Kidney glomerular epithelial cell (primary cell): ENCODE results near the gene FANCD2.
"Not testable (repeated sequence)": the region's sequence is repeated elsewhere in the genome, so short reads cannot be mapped to it uniquely, and the experiment has no call there.

Experiments
- DNase-seq: peaks from one replicate; lab custom pipeline; 2025; lab: John Stamatoyannopoulos, UW

The FANCD2 gene

GRCh38 chr3:10026084-10026890, at the start of gene FANCD2:
Gene FANCD2, plus strand, starts transcription at chr3:10026437. Its CDS starts 2,221 bp downstream, at chr3:10028658.
- peak; percentile 61 for DNase-seq

DNA sequence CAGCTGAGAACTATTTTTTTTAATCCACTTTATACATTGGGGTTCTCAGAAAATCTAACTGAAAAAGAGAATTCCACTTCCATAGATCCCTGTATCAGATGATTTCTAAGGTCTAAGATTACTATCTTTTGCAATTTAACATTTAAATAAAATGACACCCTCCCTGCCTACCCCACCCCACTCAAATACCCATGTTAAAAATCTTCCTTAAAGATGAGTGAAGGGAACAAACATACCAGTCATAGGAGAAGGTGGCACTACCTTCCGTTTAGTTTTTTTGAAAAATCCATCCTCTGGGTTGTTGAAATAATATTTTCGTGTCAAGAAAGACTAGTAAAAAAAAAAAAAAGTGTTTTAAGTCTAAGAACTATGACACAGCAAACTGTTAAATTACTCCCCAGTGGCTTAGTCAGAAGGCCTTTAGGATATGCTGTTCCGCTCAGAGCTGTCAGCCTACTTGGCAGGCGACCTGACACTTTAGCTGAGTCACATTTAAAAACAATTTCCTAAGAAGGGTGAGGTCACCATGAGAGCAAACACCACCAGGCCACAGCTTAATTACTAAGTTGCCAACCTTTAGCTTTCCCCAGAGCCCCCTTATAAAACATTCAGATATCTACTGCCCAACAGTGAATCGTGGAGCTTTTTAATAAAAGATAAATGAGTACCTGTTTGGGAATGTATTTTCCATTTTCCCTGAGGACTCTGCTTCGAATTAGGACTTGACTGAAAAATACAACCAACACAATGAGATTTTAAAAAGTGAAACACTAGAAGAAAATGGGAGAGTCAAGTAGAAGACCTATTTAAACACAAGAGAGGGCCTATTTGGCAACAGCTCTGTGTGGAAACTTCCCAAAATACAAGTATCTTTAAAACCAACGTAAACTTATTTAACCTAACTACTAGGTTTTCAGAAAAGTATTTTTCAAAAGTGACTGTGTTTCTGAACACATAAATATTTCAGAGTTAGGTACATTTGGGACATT, 49.2 kb upstream of the FANCD2 start:
- peak; percentile 89 for DNase-seq

DNA sequence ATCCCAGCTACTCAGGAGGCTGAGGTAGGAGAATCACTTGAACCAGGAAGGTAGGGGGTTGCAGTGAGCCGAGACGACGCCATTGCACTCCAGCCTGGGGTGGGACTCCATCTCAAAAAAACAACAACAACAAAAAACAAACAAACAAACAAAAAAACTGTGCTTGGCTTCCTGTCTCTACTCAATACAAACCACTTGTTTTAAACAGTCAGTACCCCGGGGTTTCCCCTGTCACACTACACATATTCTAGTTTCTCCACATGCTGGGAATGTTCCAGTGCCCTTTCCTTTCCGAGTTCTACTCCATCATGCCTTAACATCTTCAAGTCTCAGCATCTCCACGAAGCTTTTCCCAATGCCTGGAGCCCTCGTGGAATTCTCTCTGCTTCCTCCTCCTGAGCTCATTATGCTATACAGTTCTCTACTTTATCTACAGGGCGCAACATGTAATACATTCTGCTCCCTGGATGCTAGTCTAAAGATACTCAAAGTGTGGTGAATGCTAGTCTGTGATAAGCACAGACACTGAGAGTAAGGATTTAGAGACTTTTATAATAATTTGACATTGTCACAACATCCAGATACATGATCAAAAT, 47.4 kb upstream of the FANCD2 start:
- no peak for DNase-seq

- DNase-seq, result no peak
These were observed 46.0 kb upstream of the FANCD2 start for GRCh38 chr3:9980251-9980650.

DNA sequence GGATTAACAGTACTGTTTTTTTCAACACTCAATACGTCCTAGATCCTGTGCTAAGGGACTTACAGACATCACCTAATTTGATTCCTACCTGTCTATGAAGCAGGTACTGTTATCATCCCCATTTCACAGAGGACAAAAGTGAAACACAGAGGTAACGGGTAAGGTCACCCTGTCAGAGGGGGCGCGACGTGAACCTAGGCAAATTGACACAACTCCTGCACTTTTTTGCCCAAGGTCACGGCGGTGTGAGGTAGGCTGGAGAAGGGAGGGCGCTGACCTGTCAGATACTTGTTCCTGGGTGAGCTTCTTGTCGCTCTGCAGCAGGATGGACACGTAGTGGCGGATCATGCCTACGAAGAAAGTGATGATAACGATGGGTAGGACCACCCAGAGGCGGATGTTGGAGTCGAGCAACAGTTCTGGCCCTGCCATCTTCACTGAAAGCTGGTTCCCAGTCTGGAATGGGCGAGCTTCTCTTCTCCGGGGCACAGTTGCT, 40.0 kb upstream of the FANCD2 start:
- no peak for DNase-seq

DNA sequence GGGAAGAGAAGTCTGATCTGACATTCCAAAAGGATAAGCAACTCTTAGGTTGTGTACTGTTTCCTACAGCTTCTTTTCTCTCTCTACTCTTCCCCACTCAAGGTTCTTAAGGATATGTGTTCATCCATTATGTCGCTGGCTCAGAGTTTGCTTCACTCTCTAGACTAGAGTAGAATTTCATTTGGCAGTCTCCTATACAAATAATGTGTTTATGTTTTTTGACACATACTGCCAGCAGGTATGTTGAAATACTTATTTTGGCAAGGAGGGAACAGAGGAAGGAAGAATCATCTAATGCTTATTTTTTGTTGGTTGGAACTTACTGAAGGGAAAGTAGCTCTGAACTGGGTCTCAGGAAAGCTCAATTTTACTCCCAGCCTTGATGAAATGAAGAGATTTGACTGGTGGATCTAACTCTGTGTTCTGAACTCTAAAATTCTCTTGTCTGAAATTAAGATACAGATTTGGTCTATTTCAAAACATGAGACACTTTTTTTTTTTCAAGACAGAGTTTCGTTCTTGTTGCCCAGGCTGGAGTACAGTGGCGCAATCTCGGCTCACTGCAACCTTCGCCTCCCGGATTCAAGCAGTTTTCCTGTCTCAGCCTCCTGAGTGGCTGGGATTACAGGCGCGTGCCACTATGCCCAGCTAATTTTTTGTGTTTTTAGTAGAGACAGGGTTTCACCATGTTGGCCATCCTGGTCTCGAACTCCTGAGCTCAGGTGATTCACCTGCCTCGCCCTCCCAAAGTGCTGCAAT, 32.0 kb upstream of the FANCD2 start:
- DNase-seq, result no peak

- DNase-seq, result no peak
These were observed 25.6 kb upstream of the FANCD2 start for GRCh38 chr3:10000686-10001085.

- DNase-seq, result no peak
These were observed 23.3 kb upstream of the FANCD2 start for GRCh38 chr3:10002951-10003350.

GRCh38 chr3:10004506-10004905, 21.7 kb upstream of the FANCD2 start:
- no peak for DNase-seq

- no peak for DNase-seq
These were observed 21.2 kb upstream of the FANCD2 start for GRCh38 chr3:10004960-10005564.

- no peak for DNase-seq
These were observed 20.0 kb upstream of the FANCD2 start for GRCh38 chr3:10006048-10006761.

- no peak for DNase-seq
These were observed 19.5 kb upstream of the FANCD2 start for GRCh38 chr3:10006762-10007090.

DNA sequence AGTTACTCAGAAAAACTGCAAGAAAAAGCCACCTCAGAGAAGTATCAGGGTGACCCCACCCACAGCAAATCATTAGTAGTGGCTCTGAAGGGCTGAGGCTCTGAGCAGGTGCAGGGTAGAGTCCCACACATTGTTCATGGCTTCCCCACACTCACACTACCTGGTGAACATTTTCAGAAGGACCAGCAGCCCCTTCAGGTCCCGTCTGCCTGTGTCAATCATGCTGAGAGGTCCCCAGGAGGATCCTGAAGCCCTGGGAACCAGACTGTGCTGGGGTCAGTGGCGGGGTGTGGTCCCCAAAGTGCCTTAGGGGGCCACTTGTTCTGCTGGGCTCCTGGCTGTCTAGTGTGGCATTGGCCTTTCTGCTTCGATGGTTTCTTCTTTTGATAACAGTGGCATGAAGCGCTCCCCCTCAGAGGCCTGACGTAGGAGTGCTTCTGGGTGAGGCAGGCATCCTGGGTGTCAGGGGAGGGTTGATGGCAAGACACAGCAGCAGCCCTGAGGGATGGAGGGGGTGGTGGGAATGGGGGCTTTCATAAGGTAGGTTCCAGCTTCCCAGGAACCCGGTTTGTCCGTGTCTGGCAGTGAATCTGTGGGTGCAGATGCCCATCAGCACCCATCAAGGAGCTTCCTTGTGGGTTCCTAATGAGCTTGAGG, 19.0 kb upstream of the FANCD2 start:
- DNase-seq, result no peak

DNA sequence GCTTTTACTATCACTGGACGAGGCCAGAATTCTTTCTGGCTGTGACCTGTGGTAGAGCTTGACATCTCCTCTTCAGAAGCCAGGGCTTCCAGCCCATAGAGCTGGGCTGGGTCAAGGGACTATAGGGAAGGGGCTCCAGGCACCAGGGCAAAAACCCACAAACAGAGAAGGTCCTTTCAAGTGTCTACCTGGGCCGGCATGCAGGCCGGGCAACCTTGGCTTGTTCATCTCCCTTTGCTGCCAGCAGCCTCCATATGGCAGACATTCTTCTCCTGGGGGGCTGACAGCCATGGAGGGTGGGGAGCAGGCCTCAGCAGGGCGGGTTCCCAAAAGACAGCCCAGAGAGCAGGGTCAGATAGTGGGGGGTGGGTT, 18.0 kb upstream of the FANCD2 start:
- not testable (repeated sequence) for DNase-seq

DNA sequence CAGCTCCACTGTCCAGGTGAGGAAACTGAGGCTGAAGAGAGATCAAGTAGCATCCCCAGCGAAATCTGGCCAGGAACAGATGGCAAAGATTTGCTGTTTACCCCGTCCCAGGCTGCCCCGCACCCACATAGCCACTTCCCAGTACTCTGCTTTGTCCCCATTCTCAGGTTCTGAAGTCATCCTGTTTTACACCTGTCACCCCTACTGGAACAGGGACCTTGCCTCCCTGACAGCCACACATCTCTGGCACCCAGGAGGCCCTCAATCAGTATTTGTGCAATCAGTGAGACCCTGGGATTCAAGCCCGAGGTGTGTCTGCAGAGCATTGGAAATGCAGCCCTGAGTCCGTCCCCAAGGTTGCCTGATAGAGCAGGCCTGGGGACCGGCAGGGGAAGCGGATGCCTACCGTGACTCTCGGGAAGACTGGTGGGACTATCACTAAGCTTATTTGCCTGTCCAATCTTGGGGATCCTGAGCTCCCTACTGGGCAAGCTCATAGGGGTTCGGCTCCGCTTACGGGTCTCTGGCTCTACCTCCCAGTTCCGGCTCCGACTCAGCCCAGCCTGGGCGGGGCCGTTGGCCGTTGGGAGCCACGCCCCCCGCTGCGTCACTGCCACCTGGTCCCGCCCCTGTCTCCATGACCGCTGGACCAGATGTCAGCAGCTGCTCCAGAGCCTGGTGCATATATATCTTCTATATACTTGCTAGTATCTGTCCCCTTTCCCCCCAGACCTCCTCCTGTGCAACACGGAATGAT, 17.5 kb upstream of the FANCD2 start:
- DNase-seq, result peak; percentile 60

DNA sequence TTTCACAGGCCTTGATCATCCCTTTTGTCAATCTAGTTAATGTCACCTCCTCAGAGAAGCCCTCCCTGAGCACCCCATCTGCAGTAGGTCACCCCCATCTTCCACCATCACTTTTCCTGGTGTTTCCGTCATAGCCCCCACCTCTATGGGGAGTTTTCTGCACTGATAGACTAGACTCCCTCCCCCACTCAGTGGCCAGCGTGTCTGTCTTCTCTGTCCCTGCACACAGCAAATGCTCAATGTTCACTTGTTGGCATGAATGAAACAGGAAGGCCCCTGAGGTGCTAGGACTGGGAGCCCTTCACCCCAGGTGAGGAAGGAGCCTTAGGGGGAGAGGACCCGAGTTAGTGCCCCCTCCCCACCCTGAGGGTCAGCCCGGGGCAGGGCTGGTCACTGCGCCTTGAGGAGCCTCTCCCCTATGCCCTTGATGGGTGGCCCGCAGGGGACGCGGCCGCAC, 15.8 kb upstream of the FANCD2 start:
- DNase-seq, result no peak

GRCh38 chr3:10010878-10011465, 15.3 kb upstream of the FANCD2 start:
- peak; percentile 82 for DNase-seq

DNA sequence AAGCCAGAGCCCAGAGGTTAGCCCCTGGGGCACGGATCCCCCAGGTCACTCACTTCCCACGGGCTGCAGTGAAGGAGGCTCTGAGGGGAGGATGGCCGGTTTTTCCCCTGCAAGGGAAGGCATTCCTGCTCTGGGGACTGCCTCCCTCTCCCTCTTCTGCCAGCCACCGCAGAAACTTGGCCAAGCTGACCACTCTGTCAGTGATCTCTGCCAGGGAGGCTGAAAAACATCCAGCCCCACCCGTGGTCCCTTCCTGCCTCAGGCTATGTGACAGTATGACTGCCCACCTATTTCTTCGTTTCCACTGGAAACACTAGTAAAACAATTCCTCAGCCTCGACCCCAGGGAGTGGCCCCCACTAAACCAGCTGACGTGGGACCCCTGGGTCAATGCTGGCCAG, 14.6 kb upstream of the FANCD2 start:
- no peak for DNase-seq

- DNase-seq, result no peak
These were observed 14.1 kb upstream of the FANCD2 start for GRCh38 chr3:10012106-10012505.
